ENCODE results near the gene RAB34.

RAB34 gene

DNA sequence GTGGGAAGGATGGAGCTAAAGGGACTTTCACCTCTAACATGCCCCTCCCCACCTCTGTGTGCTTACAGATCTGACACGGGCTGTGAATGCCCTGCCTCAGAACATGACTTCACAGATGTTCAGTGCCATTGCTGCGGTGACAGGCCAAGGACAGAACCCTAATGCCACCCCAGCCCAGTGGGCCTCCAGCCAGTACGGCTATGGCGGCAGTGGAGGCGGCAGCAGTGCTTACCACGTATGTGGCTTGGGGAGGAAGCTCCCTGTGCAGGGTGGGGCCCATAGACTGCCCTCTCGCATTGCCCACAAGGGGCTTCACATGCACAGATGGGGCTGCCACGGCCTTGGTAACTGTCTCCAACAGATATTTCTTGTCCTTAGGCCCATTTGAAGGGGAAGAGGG lies 17.4 kb downstream of the RAB34 start:
- Histone ChIP-seq H3K27ac (no peak overlapping the region), H3K4me3 (no peak overlapping the region)

DNA sequence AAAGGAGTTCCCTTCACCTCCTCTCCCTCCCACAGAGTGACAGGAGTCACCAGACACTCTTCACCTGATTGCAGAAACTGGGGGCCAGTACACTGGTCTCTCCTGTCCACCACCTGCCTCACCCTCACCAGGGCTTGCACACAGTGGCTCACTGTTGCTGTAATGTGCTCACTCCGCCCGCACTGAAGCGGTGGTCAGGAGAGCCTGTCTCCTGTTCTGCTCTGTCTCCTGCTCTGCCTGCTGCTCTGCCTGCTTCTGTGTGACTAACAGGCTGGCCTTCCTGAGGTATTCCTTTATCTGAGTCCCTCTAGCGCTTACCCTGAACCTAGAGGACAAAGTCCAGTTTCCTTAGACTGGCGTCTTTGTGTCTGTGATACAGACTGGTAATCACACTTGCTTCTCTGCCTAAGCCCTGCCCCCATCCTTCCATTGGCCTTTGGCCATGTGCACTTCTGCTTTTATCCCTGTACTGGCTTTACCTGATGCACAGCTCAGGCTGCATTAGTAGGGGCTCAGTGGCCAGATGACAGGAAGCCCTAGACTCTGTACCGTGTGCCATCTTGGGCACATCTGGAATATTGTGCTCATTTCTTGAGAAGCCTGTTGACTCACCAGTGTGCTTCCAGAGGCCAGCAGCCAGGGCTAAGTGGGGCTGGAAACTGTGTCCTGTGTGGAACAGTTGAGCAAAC lies 19.3 kb downstream of the RAB34 start:
- Histone ChIP-seq H3K4me3 (no peak overlapping the region), H3K27ac (no peak overlapping the region)

- H3K27ac ChIP-seq: no peak overlapping the region
- no peak overlapping the region for H3K4me3 ChIP-seq
Observed at GRCh38 chr17:28693869-28694268, 23.8 kb downstream of the RAB34 start.

DNA sequence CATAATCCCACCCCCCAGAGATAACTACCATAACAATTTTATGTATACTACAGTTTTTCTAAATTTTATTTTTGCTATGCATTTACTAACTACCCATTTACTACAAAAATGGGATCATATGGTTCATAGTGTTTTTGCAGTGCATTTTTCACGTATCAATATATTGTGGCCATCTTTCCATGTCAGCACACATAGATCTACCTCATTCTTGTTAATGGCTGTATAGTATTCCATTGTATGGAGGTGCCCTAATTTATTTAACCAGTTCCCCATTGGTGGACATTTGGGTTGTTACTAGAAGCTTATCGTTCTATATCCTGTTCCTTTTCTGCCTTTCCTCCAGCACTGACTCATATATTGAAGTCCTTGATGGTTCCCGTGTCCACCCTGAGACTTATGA lies 28.7 kb downstream of the RAB34 start:
- Histone ChIP-seq H3K27ac (no peak overlapping the region), H3K4me3 (no peak overlapping the region)

DNA sequence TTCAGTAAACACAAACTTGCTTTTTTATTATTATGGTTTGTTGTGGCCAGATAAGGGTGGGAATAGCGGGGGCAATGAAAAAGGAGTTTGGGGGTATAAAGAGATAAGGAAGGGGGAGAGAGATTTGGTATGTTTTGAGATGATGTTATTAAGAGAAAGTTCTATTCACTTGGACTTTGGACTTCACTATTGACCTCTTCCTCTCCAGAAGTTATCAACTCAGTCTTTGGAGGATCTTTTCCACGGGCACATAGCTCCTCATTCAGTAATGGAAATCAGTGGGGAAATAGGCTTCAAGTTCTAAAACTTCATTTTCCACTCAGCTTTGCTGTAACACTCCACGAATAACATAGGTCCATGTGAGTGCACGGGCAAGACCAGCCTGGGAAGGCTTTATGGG lies 29.2 kb downstream of the RAB34 start:
- no peak overlapping the region for H3K4me3 ChIP-seq
- H3K27ac ChIP-seq: no peak overlapping the region

GRCh38 chr17:28686296-28686695 lies 31.4 kb downstream of the RAB34 start:
- Histone ChIP-seq H3K27ac (no peak overlapping the region), H3K4me3 (no peak overlapping the region)

DNA sequence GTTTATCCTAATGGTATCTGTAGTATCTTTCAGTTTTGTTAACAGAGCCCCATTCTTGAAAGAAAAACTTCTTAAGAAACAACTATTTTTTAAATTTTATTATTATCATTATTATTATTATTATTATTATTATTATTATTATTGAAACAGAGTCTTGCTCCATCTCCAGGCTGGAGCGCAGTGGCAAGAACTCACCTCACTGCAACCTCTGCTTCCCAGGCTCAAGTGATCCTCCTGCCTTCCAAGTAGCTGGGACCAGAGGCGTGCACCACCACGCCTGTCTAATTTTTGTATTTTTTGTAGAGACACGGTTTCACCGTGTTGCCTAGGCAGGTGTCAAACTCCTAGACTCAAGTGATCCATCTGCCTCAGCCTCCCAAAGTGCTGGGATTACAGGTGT lies 32.3 kb downstream of the RAB34 start:
- H3K4me3 ChIP-seq: no peak overlapping the region
- H3K27ac ChIP-seq: no peak overlapping the region

DNA sequence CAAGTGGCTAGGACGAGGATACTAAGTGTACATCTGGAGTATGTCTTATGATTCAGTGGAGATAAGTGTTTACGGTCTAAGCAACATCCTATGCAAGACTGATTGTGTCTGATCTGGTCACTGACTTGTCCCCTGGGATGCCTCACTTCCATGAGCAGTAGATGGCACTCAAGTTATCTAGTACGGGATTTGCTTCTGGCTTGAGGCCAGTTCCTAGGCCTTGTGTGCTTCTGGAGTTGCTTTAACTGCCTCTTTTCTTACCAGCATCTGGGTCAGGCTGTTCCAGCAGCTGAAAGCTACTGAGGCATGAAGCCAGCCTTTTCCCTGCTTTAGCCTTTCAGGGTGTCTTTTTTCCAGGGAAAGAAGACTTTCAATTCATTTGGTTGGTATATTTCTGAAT lies 32.7 kb downstream of the RAB34 start:
- H3K27ac ChIP-seq: no peak overlapping the region
- no peak overlapping the region for H3K4me3 ChIP-seq

DNA sequence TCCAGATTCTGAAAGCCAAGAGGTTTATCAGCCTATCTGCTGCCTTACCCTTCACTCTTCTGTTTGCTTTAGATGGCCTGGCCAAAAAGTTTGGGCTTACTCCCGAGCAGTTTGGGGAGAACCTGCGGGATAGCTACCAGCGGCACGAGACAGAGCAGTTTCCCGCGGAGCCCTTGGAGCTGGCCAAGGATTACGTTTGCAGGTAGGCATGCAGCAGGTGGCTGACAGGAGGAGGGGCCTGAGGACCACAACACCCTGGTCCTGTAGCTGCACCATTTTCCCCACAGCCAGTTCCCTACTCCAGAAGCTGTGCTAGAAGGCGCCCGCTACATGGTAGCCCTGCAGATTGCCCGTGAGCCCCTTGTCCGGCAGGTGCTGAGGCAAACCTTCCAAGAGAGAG lies 35.0 kb downstream of the RAB34 start:
- H3K4me3 ChIP-seq: no peak overlapping the region
- no peak overlapping the region for H3K27ac ChIP-seq

DNA sequence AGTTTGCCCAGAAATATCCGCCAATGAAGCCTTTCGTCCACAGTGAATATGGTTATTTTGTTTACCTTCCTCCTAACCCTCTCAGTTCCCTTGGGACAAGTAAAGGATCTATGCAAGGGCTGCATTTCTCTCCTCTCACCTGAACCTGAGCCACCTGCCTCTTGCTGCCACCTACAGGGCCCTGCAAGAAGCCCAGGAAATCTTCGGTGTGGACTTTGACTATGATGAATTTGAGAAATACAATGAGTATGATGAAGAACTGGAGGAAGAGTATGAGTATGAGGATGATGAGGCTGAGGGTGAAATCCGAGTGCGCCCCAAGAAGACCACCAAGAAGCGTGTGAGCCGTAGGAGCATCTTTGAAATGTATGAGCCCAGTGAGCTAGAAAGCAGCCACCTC lies 41.7 kb downstream of the RAB34 start:
- no peak overlapping the region for H3K27ac ChIP-seq
- H3K4me3 ChIP-seq: no peak overlapping the region

- Histone ChIP-seq H3K4me3 (no peak overlapping the region), H3K27ac (no peak overlapping the region)
Observed at GRCh38 chr17:28675490-28675889, 42.2 kb downstream of the RAB34 start.

DNA sequence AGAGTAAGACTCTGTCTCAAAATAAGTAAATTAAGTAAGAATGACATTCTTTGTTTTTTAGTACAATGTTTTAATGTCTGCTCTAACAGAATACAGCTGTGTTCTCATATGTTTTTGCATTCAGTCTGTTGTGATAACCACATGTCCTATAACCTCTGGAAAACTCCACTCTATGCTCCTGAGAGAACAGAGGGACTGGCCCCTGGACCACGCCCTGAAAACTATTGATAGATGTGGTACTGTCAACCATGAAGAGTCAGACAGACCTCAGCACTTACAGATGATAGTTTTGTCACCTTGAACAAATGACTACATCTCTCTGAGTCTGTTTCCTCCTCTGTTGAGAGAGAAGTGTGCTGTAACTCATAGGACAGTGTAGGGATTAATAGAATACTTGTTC lies 47.8 kb downstream of the RAB34 start:
- H3K4me3 ChIP-seq: no peak overlapping the region
- H3K27ac ChIP-seq: no peak overlapping the region

- Histone ChIP-seq H3K4me3 (no peak overlapping the region), H3K27ac (no peak overlapping the region)
Observed at GRCh38 chr17:28667870-28668269, 49.8 kb downstream of the RAB34 start.

DNA sequence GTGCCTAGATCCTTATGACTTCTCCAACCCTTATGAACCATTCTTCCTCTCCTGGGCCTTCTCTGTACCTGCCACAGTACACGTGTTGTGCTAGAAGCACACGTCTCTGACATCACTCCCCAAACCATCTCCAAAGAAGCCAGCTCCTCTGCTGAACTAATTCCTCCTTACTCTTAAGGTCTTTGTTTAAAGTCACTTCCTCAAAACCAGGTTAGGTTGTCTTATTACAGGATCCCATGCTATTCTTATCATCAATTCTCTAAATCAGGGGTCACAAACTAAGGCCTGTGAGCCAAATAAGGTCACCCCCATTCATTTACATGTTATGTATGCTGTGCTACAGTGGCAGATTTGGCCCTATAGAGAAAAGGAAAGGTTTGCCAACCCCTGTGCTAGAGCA lies 51.7 kb downstream of the RAB34 start:
- Histone ChIP-seq H3K27ac (no peak overlapping the region), H3K4me3 (no peak overlapping the region)

All from skin epidermis (tissue), 12 donors.